Osteoblast (primary cell): Measurements from ENCODE around the gene LRBA. TPM values are rescaled to one million over a fixed set of nuclear protein-coding genes. Genes with fewer than 3 reads are reported as not detected.

ENCODE experiments used
- DNase-seq: peaks from one replicate; pipeline ENCODE4 v3.0.0; 2011; ENCODE audit warnings: low spot score, mixed read lengths; ENCODE audit not compliant: insufficient read length; ENCODE audit errors: missing footprints
- H2AFZ ChIP-seq: 2 replicates; pipeline ENCODE4 v1.6.0; 2011; ENCODE audit warnings: mild to moderate bottlenecking, low read length
- H3K27ac ChIP-seq: 2 replicates; pipeline ENCODE4 v1.5.1; 2011; ENCODE audit warnings: mild to moderate bottlenecking, low read depth, low read length, moderate library complexity
- H3K27me3 ChIP-seq: 2 replicates; pipeline ENCODE4 v1.6.0; 2012; ENCODE audit warnings: mild to moderate bottlenecking, control low read depth, inconsistent platforms, low read length, moderate library complexity; ENCODE audit not compliant: insufficient read depth
- H3K36me3 ChIP-seq: 2 replicates; pipeline ENCODE4 v1.5.1; 2011; ENCODE audit warnings: mild to moderate bottlenecking, low read length, control low read depth, moderate library complexity; ENCODE audit not compliant: insufficient read depth
- H3K4me1 ChIP-seq: 2 replicates; pipeline ENCODE4 v1.5.1; 2011; ENCODE audit warnings: mild to moderate bottlenecking, low read length, control low read depth, moderate library complexity; ENCODE audit not compliant: insufficient read depth
- H3K4me2 ChIP-seq: 2 replicates; pipeline ENCODE4 v1.6.0; 2011; ENCODE audit warnings: mild to moderate bottlenecking, low read length; ENCODE audit not compliant: insufficient read depth
- H3K4me3 ChIP-seq: fragments of 200-600 bp; sonication (generic); 3 replicates; pipeline ENCODE4 v1.5.1; 2012; ENCODE audit warnings: mild to moderate bottlenecking, low read length, inconsistent platforms; ENCODE audit not compliant: insufficient read depth
- H3K79me2 ChIP-seq: 2 replicates; pipeline ENCODE4 v1.6.0; 2012; ENCODE audit warnings: mild to moderate bottlenecking, low read length, control low read depth, inconsistent platforms; ENCODE audit not compliant: insufficient read depth
- H3K9me3 ChIP-seq: 2 replicates; pipeline ENCODE4 v1.5.1; 2011; ENCODE audit warnings: low read depth, low read length, control low read depth
- H4K20me1 ChIP-seq: 2 replicates; pipeline ENCODE4 v1.6.0; 2012; ENCODE audit warnings: mild to moderate bottlenecking, low read length, control low read depth; ENCODE audit not compliant: insufficient read depth
- CTCF ChIP-seq: IDR thresholded peaks from 2 replicates; pipeline ENCODE4 v1.5.1; 2011; ENCODE audit warnings: mild to moderate bottlenecking, low read depth, low read length, moderate library complexity; ENCODE audit errors: extremely low read depth
- total RNA-seq: library from RNA; depleted of rRNA; stranded (reverse); fragments of >200 nt; gene quantifications from 2 replicates; pipeline ENCODE4 v1.2.3, GENCODE V29; 2012

LRBA gene
- total RNA-seq, 1 donor: 67.3 TPM

- H3K27ac ChIP-seq: no peak overlapping the region
- H3K27me3 ChIP-seq: no peaks in the 10 kb centered on the region
- no peaks in the 10 kb centered on the region for H3K36me3 ChIP-seq
- H4K20me1 ChIP-seq: no peaks in the 10 kb centered on the region
- H3K9me3 ChIP-seq: no peaks in the 10 kb centered on the region
- H2AFZ ChIP-seq: no peak overlapping the region
- H3K79me2 ChIP-seq: no peaks in the 10 kb centered on the region
- no peaks in the 10 kb centered on the region for H3K4me1 ChIP-seq
- no peak overlapping the region for H3K4me2 ChIP-seq
- no peak for TF ChIP-seq CTCF
- H3K4me3 ChIP-seq: no peak overlapping the region
- no peak for DNase-seq
Measured at GRCh38 chr4:150859453-150859852, 155.6 kb downstream of the LRBA start.

GRCh38 chr4:150855981-150856510 is 159.0 kb downstream of the LRBA start:
- no peak for DNase-seq
- no peak overlapping the region for H2AFZ ChIP-seq
- H4K20me1 ChIP-seq: no peaks in the 10 kb centered on the region
- no peaks in the 10 kb centered on the region for H3K27me3 ChIP-seq
- H3K4me2 ChIP-seq: no peak overlapping the region
- no peaks in the 10 kb centered on the region for H3K79me2 ChIP-seq
- no peak for TF ChIP-seq CTCF
- H3K9me3 ChIP-seq: no peaks in the 10 kb centered on the region
- no peak overlapping the region for H3K4me3 ChIP-seq
- H3K36me3 ChIP-seq: no peaks in the 10 kb centered on the region
- H3K27ac ChIP-seq: no peak overlapping the region
- H3K4me1 ChIP-seq: no peaks in the 10 kb centered on the region

- no peak for DNase-seq
- Histone ChIP-seq H3K4me1 (no peaks in the 10 kb centered on the region), H4K20me1 (no peaks in the 10 kb centered on the region), H3K27me3 (no peaks in the 10 kb centered on the region), H2AFZ (no peak overlapping the region), H3K79me2 (no peaks in the 10 kb centered on the region), H3K4me2 (no peak overlapping the region), H3K9me3 (no peaks in the 10 kb centered on the region), H3K36me3 (no peaks in the 10 kb centered on the region), H3K27ac (no peak overlapping the region), H3K4me3 (no peak overlapping the region)
- no peak for TF ChIP-seq CTCF
Measured at GRCh38 chr4:150854600-150854999, 160.5 kb downstream of the LRBA start.

- Histone ChIP-seq H3K4me1 (no peaks in the 10 kb centered on the region), H3K4me3 (no peak overlapping the region), H2AFZ (no peak overlapping the region), H3K27me3 (no peaks in the 10 kb centered on the region), H3K27ac (no peak overlapping the region), H3K79me2 (no peaks in the 10 kb centered on the region), H4K20me1 (no peaks in the 10 kb centered on the region), H3K36me3 (no peaks in the 10 kb centered on the region), H3K4me2 (no peak overlapping the region), H3K9me3 (no peaks in the 10 kb centered on the region)
- TF ChIP-seq CTCF: no peak
- peak; percentile 13 for DNase-seq
Measured at GRCh38 chr4:150853882-150854281, 161.2 kb downstream of the LRBA start.
